HG03520 (cell line): ENCODE measurements around the gene AR.
"Not testable (repeated sequence)": the region's sequence is repeated elsewhere in the genome, so short reads cannot be mapped to it uniquely, and the experiment has no call there.

ENCODE experiments used
- ATAC-seq: cut with Tn5 transposase; IDR thresholded peaks from one replicate; pipeline ENCODE4 v1.9.1; 2021; ENCODE audit warnings: mild to moderate bottlenecking, moderate library complexity; ENCODE audit not compliant: unreplicated experiment

AR gene

DNA sequence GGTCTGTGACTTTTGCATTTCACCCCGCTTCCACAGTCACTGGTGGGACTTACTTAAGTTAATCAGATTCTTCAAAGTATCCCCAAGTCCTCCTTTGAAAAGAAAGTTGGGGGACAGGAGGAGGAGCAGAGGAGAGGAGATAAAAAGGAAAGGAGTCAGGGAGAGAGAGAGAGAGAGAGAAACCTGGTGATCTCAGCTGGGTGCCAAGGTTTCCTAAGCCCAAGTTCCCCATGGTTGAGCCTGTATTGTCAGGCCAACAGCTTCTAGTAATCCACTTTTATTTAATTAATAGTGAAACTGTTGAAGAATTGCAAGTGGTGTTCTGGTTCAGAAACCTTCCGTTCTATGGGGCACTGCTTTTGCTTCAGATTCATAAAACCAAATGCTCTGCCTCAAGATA, 91.6 kb downstream of the AR start:
- ATAC-seq = no peak

DNA sequence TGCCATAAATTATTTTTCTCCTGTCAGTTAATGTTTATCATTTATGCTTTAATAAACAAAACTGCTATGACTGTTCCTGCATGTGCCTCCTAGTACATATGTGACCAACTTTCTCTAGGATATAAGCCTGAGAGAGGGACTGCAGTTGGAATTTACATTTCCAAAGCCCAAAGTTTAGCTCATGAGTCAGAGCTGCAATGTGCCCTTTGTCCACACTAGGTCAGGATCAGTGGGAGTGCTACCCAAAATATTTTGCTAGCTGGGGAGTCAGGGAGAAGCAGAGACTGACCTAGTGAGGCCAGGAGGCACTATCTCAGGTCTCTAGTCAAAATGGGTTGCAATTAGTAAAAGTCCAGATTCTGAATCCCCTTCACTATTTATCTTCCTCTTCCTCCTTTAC, 92.7 kb downstream of the AR start:
- no peak for ATAC-seq

DNA sequence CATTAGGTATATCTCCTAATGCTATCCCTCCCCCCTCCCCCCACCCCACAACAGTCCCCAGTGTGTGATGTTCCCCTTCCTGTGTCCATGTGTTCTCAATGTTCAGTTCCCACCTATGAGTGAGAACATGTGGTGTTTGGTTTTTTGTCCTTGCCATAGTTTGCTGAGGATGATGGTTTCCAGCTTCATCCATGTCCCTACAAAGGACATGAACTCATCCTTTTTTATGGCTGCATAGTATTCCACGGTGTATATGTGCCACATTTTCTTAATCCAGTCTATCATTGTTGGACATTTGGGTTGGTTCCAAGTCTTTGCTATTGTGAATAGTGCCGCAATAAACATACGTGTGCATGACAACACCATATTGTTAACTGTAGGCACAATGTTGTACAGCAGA, 93.5 kb downstream of the AR start:
- not testable (repeated sequence) for ATAC-seq

DNA sequence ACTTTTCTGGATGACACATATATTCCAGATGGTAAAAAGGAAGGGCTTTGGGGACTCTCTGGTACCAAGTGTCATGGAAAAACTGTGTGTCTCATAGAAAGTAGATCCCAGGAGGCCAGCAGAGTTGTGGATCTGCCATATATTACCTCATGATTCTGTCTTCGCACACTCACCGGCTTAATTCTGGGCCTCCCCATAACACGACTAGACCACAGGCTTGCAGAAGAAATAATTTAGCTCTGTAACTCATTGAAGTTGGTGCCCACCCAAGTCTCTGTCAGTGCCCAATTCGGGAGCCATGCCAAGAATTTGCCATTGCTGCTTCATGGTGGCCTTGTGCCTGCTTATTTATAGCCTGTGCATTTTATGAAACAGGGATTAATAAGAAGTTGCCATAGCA, 104.5 kb downstream of the AR start:
- ATAC-seq = no peak

DNA sequence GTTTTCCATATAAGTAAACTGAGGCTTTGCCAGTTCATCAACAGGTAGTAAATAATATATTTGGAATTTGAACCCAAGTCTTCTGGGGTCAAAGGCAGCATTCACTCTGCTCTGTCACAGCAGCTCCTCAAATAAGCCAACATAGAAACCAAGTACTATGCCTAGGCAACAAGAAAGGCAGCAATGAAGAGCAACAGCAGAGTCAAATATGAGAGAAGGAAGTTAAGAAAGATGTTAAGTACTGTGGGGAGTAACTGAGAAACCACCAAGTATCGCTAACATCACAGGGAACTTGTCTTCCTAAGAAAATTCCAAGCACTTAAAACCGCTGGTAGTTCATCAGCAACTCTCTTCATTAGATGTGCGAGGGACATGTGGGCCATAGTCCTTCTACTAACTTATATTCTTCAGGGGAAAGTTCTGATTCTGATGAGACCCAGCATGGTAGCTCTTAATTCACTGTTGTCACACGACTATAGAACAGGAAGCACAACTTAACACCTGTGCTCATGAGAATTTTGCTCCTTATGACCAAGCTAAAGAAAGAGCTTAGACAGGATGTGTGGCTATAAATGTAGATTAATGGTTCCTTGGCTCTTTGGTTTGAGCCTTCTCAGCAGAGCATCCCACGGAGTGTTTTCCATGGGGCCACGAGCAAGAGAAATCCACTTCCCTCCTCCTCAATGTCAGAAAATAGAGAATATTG, 107.8 kb downstream of the AR start:
- ATAC-seq = no peak

DNA sequence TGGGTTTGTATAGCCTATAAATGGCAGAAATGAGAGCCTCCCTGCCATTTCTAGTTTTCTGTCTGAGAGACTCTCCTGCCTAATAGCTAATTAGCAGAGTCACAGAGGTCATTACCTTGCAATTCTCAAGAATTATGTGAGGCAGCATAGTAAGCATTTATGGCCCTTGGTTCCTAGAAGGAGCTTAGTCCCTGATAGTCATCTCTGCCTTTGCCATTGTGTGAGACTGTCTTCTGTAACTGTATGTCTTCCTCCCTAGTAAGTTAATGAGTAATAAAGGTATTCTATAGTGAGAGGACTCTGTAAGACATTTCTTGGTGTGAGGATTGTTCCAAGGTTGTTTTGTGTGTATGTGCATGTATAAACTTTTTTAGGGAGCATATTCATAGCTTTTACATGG, 108.7 kb downstream of the AR start:
- ATAC-seq = no peak

DNA sequence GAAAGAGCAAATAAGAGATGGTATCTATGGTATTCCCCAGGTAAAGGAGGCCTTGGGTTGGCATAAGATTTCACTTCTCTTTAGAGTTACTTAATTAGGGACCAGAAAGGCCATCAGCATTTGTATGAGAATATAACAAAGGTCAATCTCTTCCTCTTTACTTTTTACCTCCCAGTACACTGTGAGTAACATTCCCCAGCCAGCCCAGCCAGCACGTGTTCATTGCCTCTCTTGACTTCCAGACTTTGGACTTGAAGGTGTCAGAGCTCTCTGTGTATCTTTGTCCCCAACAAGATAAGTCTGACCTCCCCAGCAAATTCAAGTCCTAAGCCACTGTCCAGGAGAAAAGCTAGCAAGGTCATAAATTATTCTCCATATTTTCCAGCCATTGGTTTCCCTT, 110.5 kb downstream of the AR start:
- ATAC-seq = no peak

DNA sequence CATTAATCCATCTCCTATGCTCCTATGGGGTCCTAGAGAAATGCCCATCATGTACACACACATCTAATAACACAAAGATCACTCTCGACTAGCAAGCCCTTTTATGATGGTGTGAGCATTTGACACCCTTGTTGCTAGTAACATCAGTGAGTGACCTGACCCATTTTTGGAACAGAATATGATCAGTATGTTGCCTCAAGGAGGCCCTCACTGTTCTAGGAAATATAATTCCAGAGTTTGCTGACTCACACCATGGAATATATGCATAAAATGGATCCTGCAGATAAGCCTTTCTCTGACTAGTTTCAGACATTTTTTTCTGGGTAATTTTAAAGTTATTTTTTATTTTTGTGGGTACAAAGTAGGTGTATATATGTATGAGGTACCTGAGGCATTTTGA, 121.8 kb downstream of the AR start:
- ATAC-seq = no peak

DNA sequence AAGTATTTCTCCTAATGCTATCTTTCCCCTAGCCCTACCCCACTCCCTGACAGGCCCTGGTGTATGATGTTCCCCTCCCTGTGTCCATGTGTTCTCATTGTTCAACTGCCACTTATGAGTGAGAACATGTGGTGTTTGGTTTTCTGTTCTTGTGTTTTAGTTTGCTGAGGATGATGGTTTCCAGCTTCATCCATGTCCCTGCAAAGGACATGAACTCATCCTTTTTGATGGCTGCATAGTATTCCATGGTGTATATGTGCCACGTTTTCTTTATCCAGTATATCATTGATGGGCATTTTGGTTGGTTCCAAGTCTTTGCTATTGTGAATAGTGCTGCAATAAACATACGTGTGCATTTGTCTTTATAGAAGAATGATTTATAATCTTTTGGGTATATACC, 126.9 kb downstream of the AR start:
- ATAC-seq = not testable (repeated sequence)

DNA sequence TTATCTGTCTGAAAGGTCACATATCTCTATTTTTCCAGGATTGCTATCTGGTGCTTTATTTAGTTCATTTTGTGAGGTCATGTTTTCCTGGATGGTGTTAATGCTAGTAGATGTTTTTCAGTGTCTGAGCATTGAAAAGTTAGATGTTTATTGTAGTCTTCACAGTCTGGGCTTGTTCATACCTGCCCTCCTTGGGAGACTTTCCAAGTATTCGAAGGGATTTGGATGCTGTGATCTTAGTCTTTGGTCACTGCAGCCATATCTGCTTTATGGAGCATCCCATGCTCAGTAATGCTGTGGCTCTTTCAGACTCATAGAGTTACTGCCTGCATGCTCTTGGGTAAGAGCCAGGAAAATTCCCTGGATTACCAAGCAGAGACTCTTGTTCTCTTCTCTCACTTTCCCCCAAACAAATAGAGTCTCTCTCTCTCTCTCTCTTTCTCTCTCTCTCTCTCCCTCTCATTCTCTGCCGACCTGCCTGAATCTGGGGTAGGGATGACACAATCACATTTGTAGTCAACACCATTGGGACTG, 130.0 kb downstream of the AR start:
- no peak for ATAC-seq

DNA sequence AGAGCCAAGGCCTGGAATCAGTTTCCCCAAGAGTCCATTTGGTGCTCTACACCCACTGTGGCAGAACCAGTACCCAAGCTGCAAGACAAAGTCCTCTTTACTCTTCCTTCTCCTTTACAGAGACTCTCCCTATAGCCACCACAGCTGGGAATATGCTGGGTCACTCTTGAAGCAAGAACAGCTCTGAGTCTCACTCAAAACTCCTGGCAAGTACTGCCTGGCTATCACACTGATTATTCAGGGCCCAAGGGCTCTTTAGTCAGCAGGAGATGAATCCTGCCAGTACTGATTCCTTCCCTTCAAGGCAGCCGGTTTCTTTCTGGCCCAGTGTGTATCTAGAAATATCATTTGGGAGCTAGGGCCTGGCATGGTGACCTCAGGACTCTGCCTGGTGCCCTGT, 130.9 kb downstream of the AR start:
- no peak for ATAC-seq

DNA sequence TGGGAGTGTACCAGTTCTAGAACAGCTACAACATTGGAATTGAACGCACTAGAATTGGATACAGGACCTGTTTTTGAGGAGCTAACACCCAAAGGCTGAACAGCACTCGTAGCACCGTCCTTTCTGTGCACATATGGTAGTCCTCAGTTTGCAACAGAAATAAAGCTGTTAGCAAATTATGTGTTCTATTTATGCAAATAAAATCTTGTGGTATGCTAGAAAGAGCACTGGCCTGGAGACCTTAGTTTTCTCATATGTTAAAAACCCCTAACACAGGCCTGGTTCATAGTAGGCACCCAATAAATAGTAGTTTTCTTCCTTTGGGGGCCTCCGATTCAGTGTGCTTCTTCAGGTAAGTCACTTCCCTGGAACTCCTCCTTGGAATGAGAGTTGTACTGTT, 140.3 kb downstream of the AR start:
- no peak for ATAC-seq

DNA sequence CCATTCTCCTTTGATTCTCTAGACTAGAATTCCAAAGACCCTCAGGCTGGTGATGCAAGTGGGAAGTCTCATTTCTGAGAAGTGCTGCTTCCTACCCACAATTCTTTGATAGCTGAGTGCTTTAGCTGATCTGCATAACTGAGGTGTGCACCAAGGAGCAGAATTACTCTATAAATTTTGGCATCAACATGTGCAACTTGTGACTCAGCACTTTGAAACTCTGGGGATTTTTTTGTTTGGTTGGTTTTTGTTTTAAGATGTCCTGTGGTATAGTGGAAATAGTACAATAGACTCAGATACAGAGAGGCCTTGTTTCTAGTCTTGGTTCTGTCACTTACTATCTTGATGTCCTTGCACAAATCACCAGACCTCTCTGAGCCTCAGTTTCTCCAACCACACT, 148.4 kb downstream of the AR start:
- ATAC-seq = no peak

DNA sequence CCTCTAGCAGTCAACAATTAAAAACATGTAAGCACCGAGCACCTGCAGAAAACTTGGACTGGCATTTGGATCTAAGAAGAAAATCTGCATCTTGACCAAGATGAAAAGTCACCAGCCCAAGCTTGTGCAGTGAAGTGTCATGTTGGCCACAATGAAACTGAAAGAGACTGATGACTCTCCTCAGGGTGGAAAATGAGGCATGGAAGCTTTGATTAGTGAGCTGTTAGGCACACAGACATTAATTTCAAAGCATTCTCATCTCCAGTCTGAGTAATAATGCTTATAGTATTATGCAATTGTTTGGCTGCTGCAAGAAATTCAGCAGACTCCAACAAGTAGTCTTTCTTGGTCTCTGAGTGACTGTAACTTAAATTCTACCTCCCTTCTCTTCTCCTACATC, 150.1 kb downstream of the AR start:
- ATAC-seq = no peak

DNA sequence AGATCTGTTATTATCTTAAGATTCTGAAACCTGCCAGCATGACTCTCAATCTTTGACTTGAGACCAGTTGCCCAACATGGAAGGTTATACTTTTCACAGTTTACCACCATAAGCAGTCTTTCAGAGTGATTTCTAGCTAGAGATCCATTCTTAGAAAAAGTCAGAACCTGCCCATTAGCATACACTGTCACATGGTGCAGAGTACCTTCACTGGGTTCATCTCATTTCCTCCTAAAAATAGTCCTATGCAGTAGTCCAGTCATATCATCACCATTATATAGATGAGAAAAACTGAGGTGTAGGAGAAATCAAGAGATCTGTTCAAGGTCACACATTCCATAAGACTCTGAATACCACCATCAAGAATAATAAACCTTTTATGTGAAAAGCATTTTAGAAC, 153.6 kb downstream of the AR start:
- no peak for ATAC-seq

DNA sequence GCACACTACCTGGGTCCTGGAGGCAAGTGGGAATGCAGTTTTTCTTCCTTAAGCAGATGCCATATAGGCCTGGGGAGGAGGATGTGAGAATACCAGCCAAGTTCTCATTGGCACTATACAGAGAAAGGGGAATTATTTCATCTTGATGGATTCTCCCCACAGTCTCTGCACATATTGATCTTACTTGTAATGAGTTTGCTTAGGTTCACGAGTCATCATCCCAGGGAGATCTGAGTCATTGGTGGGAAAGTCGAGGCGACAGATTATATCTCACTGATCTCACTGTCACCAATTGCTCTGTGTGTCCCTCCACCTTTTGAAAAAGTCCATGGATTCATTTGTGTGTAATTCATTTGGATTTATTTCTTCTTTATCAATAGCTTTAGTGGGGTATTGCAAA, 156.8 kb downstream of the AR start:
- ATAC-seq = no peak

DNA sequence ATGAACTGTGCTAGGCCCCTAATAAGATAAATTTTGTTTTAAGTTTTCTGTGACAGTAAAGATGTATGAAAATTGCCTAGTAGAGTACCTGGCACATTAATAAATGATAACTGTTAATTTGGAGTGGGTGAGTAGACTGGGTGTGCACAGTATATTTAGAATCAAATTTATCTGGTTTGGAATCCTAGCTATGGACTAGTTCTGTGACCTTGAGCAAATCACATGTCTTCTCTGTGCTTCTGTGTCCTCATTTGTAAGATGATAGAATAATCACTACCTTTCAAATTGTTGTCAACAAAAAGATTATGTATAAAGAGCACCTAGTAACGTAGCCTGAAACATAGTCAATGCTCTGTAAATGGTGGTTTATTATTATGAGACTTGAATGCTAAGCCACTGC, 170.2 kb downstream of the AR start:
- ATAC-seq = no peak

DNA sequence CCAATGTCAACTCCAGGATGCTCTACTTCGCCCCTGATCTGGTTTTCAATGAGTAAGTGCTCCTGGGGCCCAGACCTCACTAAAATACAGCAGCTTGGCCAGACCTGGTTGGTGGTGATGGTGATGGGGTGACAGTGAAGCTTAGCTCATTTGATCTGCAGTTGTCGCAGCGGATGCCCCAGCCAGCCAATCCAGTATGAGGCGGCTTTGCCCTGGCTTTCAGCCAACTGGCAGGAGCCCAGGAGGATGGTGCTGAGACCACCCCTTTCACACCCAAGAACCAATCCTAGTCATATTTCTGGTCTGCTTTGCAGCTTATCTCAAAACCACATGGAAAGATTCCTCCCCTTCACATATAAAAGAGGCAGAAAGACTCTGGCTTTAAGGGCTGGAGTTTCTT, 173.8 kb downstream of the AR start:
- ATAC-seq = no peak

DNA sequence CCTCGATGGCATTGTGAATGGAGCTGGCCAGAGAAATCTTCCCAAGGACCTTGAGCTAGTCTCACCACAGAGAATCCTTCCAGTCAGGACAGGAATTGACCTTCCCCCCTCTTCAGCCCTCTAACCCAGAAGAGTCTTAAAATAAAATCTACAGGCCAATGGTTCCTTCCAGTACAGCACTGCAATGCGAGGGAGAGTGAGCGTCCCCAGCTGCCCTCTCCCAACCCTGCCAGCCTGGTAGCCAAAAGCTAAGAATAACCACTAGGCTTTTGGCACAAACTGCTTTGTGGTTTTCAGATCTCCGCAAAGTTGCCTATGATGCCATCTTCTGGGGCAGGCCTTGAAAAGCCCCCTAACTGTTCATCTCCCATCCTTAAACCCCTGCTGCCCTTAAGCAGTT, 175.1 kb downstream of the AR start:
- ATAC-seq = no peak

DNA sequence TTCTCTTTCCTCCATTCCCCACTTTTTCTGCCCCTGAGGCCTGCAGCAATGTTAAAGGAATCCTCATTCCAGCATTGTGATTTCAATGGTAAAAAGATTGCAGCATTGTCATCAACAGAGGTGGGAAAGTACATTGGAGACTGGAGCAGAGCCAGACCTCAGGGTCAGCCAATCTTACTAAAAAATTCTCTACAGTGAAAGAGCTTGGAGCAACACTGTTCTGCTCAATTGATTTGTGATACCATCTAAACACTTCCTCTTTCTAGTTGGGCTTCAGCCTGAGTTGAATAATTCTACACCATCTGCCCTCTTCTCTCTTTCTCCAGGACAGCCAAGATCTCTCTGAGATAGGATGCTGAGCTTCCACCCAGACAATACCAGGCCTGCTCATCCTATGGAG, 176.5 kb downstream of the AR start:
- no peak for ATAC-seq

DNA sequence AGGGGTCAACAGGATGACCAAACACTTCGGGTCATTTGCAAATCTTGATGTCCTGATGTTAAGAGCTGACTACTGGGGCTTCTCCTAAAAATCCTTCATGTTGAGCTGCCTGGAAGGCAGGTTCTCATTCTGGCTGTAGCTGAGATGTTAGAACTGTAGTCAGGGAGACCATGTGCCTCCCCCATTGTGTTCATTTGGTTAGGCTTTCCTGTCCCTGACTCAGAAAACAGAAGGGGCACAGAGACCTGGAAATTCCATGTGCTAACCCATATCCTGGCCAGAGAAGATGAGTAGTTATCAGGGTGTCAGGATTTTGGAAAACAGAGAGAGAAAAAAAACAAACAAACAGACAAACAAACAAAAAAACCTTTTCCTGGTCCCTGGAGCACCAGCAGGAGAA, 177.5 kb downstream of the AR start:
- no peak for ATAC-seq

DNA sequence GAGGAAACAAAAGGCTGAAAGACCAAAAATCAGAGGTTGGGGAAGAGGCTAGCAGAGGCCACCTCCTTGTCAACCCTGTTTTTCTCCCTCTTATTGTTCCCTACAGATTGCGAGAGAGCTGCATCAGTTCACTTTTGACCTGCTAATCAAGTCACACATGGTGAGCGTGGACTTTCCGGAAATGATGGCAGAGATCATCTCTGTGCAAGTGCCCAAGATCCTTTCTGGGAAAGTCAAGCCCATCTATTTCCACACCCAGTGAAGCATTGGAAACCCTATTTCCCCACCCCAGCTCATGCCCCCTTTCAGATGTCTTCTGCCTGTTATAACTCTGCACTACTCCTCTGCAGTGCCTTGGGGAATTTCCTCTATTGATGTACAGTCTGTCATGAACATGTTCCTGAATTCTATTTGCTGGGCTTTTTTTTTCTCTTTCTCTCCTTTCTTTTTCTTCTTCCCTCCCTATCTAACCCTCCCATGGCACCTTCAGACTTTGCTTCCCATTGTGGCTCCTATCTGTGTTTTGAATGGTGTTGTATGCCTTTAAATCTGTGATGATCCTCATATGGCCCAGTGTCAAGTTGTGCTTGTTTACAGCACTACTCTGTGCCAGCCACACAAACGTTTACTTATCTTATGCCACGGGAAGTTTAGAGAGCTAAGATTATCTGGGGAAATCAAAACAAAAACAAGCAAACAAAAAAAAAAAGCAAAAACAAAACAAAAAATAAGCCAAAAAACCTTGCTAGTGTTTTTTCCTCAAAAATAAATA, 179.9 kb downstream of the AR start:
- no peak for ATAC-seq
